Gastrocnemius medialis (tissue), 4 donors: ENCODE results near the gene THAP4. TPM values are rescaled to one million over a fixed set of nuclear protein-coding genes. Genes with fewer than 3 reads are reported as not detected.
"Not testable (repeated sequence)": the region's sequence is repeated elsewhere in the genome, so short reads cannot be mapped to it uniquely, and the experiment has no call there.

Experiments used
- ATAC-seq, 2 donors: fragments of 150-250 bp; one replicate each; pipeline ENCODE4 v1.9.1; 2016
- DNase-seq, 2 donors: peaks; one replicate each; pipeline ENCODE4 v3.0.0-alpha.2; 2019
- H3K27ac ChIP-seq, 4 donors: fragments of 200-600 bp; sonication (generic); 1 replicate in 1 of 4; 2 replicates in 3 of 4; pipeline ENCODE4 v1.5.1; 2016 to 2018; ENCODE audit warnings: mild to moderate bottlenecking in 2 of 4, moderate library complexity in 1 of 4
- H3K27me3 ChIP-seq, 3 donors: fragments of 200-600 bp; sonication (generic) in 2 of 3; 1 replicate in 1 of 3; 2 replicates in 2 of 3; pipeline versions ENCODE4 v1.5.1 to v1.6.0; 2016 to 2019; ENCODE audit warnings: mild to moderate bottlenecking in 1 of 3, moderate library complexity in 1 of 3
- H3K36me3 ChIP-seq, 2 donors: fragments of 200-600 bp; sonication (generic) in 1 of 2; one replicate each; pipeline ENCODE4 v1.5.1; 2017 to 2018
- H3K4me1 ChIP-seq, 2 donors: fragments of 200-600 bp; sonication (generic) in 1 of 2; one replicate each; pipeline ENCODE4 v1.5.1; 2016 to 2017; ENCODE audit warnings: mild to moderate bottlenecking in 2 of 2
- H3K4me3 ChIP-seq, 4 donors: fragments of 200-600 bp; sonication (generic) in 3 of 4; 1 replicate in 1 of 4; 2 replicates in 3 of 4; pipeline ENCODE4 v1.5.1; 2016 to 2019; ENCODE audit warnings: mild to moderate bottlenecking in 2 of 4
- H3K9me3 ChIP-seq, 3 donors: fragments of 200-600 bp; sonication (generic) in 2 of 3; 1 replicate in 1 of 3; 2 replicates in 2 of 3; pipeline ENCODE4 v1.5.1; 2016 to 2019
- POLR2A ChIP-seq, 2 donors: fragments of 450-650 bp; IDR thresholded peaks; one replicate each; pipeline ENCODE4 v1.6.1; 2017; ENCODE audit warnings: antibody characterized with exemption in 2 of 2, mild to moderate bottlenecking in 2 of 2, moderate library complexity in 2 of 2
- in situ Hi-C, 4 donors: fragments of 200-750 bp; cut with MboI; loops; one replicate each; pipeline versions ENCODE4 v1.15.0 to v1.8.0; 2017; ENCODE audit warnings: low sequenced_read_pairs in 4 of 4
- intact Hi-C: fragments of 100-400 bp; cut with DNase I; formaldehyde crosslinking; loops from one replicate; pipeline ENCODE4 v1.15.1; 2023; ENCODE audit warnings: low total_unique reads
- total RNA-seq, 4 donors: library from RNA; depleted of rRNA; stranded (reverse); fragments of >200 nt; gene quantifications; one replicate each; pipeline versions ENCODE4 v1.1.0 to v1.2.3, GENCODE V29; 2016
- TF ChIP-seq, protein P1 (sequence below), 5 experiments: fragments of 450-650 bp in 3 of 5; fragments of 200-600 bp in 2 of 5; sonication (generic) in 2 of 5; IDR thresholded peaks in 4 of 5; conservative IDR thresholded peaks in 1 of 5; 1 replicate in 4 of 5; 2 replicates in 1 of 5; pipeline ENCODE4 v1.5.1; 2016 to 2019; ENCODE audit warnings: antibody characterized with exemption in 5 of 5, mild to moderate bottlenecking in 3 of 5, moderate library complexity in 3 of 5

THAP4 gene
- total RNA-seq, 4 donors from 2014 or later = 71.3 to 83.3 (median 79.9) TPM

DNA sequence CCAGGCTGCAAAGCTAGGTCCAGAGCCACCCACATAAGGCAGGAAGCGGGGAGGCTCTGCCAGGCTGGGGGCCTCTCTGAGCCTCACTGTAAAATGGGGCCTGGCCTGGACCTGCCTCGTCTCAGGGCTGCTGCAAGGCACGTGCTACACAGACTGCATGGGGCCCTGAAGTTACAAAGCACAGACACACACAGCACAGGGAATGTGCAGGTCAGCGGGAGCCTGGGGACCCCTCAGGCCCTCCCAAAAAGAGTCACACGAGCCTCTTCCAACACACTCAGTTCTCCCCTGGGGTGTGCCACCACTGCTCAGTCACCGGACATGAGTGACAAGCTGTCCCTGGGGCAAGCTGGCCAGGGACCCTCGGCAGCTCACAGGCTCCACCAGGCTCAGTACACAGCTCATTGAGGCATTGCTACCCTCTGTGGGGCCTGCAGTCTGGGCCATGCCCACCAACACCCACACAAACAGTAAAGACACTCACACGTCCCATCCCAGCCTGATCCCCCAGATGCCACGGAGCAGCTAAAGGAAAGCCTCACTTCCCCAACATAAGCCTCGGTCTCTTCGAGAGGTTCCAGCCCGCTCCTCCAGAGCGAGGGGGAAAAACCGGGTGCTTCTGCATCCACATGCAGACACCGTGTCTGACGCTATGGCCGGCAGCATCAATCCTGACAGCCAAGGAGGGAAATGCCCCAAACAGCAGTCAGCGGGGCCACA, 44.7 kb downstream of the THAP4 start:
- peaks cover 0 to 6% of the 10 kb centered on the region in 2 donors for H3K36me3 ChIP-seq
- no peak overlapping the region for H3K4me3 ChIP-seq
- H3K9me3 ChIP-seq = no peaks in the 10 kb centered on the region
- in situ Hi-C loops (no loop called here), intact Hi-C loops (no loop called here)
- H3K27me3 ChIP-seq = no peaks in the 10 kb centered on the region
- TF ChIP-seq, protein P1, sequence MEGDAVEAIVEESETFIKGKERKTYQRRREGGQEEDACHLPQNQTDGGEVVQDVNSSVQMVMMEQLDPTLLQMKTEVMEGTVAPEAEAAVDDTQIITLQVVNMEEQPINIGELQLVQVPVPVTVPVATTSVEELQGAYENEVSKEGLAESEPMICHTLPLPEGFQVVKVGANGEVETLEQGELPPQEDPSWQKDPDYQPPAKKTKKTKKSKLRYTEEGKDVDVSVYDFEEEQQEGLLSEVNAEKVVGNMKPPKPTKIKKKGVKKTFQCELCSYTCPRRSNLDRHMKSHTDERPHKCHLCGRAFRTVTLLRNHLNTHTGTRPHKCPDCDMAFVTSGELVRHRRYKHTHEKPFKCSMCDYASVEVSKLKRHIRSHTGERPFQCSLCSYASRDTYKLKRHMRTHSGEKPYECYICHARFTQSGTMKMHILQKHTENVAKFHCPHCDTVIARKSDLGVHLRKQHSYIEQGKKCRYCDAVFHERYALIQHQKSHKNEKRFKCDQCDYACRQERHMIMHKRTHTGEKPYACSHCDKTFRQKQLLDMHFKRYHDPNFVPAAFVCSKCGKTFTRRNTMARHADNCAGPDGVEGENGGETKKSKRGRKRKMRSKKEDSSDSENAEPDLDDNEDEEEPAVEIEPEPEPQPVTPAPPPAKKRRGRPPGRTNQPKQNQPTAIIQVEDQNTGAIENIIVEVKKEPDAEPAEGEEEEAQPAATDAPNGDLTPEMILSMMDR (IDR thresholded peaks at IDR 0.05 in 4 of 5, conservative IDR thresholded peaks at IDR 0.05 in 1 of 5) = no peak
- TF ChIP-seq POLR2A (IDR thresholded peaks at IDR 0.05) = no peak
- ATAC-seq = no peak
- no peak overlapping the region for H3K27ac ChIP-seq
- no peak for DNase-seq
- H3K4me1 ChIP-seq = no peaks in the 10 kb centered on the region

DNA sequence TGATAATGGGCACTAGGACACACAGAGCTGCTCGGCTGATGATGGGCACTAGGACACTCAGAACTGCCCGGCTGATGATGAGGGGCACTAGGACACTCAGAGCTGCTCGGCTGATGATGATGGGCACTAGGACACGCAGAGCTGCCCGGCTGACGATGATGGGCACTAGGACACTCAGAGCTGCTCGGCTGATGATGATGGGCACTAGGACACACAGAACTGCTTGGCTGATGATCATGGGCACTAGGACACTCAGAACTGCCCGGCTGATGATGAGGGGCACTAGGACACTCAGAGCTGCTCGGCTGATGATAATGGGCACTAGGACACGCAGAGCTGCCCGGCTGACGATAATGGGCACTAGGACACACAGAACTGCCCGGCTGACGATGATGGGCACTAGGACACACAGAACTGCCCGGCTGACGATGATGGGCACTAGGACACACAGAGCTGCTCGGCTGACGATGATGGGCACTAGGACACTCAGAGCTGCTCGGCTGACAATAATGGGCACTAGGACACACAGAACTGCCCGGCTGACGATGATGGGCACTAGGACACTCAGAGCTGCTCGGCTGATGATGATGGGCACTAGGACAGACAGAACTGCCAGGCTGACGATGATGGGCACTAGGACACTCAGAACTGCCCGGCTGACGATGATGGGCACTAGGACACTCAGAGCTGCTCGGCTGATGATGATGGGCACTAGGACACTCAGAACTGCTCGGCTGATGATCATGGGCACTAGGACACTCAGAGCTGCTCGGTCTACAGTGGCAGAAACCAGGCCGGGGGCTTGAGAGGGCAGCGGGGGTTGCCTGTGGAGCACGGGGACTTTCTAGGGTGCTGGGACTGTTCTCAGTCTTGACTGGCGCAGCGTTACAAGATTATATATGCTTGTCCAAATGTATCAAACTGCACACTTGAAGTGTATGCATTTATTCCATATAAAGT, 46.2 kb downstream of the THAP4 start:
- intact Hi-C loops, H3K27ac ChIP-seq, H3K4me1 ChIP-seq, H3K4me3 ChIP-seq, H3K36me3 ChIP-seq, in situ Hi-C loops, ATAC-seq, H3K27me3 ChIP-seq, DNase-seq: not testable (repeated sequence)
- peaks cover 0 to 11% (median 2%) of the 10 kb centered on the region in 3 donors for H3K9me3 ChIP-seq

DNA sequence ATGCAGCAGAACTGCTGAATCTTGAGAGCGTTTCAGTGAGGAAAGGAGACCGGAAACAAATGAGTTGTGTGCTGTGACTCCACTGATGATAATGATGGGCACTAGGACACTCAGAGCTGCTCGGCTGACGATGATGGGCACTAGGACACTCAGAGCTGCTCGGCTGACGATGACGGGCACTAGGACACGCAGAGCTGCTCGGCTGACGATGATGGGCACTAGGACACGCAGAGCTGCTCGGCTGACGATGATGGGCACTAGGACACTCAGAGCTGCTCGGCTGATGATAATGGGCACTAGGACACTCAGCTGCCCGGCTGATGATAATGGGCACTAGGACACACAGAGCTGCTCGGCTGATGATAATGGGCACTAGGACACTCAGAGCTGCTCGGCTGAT, 47.1 kb downstream of the THAP4 start:
- H3K4me1 ChIP-seq, H3K27ac ChIP-seq, ATAC-seq, H3K36me3 ChIP-seq, H3K4me3 ChIP-seq, DNase-seq, H3K27me3 ChIP-seq, in situ Hi-C loops, intact Hi-C loops: not testable (repeated sequence)
- peaks cover 0 to 11% (median 2%) of the 10 kb centered on the region in 3 donors for H3K9me3 ChIP-seq

DNA sequence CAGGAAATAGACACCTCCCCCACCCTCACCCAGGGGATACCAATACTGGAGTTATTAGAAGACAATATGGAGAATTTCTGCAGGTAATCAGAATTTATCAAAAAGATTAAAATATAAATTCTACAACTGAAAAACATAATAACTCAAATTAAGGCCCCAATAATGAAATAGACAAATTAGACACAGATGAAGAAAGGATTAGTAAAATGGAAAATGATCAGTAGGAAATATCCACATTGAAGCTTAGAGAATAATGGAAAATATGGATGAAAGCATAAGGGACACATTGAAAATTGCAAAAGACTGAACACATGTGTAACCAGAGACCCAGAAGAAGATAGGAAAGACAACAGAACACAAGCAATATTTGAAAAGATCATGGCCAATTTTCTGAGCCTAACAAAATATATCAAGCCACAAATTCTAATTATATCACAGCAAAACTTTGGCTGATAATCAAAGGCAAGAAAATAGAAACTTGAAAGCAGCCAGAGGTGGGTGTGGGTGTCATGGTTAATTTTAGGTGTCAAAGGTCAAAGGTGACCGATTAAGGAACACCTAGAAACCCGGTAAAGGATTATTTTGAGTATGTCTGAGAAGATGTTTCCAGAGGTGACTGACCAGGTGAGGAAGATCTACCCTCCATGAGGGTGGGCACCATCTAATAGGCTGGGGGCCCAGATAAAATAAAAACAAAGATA, 50.2 kb downstream of the THAP4 start:
- TF ChIP-seq, protein P1 (IDR thresholded peaks at IDR 0.05 in 4 of 5, conservative IDR thresholded peaks at IDR 0.05 in 1 of 5) = no peak
- no peak for TF ChIP-seq POLR2A (IDR thresholded peaks at IDR 0.05)
- intact Hi-C loops = no loop called here
- H3K4me1 ChIP-seq = no peaks in the 10 kb centered on the region
- H3K27me3 ChIP-seq = no peaks in the 10 kb centered on the region
- in situ Hi-C loops = no loop called here
- peak overlapping the region in 1 of 4 donors; percentile 1 for H3K4me3 ChIP-seq
- ATAC-seq (no peak), DNase-seq (no peak)
- H3K36me3 ChIP-seq = peaks cover 0 to 35% of the 10 kb centered on the region in 2 donors
- peaks cover 0 to 11% (median 2%) of the 10 kb centered on the region in 3 donors for H3K9me3 ChIP-seq
- H3K27ac ChIP-seq = no peak overlapping the region

DNA sequence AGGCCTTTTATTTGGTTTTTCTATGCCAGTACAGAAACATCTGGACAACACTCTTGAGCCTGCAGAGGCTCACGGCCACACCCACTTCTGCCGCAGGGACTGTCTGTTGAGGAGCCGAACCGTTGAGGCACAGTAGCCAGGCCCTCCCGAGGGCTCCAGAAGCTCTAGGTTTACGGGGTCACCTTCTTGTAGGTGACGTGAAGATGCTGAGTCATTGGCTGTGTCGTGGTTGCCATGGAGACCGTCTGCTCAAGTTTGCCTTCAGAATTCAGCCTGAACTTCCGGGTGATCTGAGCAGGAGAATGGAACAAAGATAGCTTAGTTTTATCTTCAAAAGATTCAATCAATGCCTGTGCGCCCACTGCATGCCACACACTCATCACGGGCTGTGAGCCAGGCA, 52.5 kb downstream of the THAP4 start:
- DNase-seq (no peak), ATAC-seq (no peak)
- H3K27ac ChIP-seq = no peak overlapping the region
- intact Hi-C loops (no loop called here), in situ Hi-C loops (no loop called here)
- H3K4me3 ChIP-seq = no peak overlapping the region
- peaks cover 0 to 11% (median 2%) of the 10 kb centered on the region in 3 donors for H3K9me3 ChIP-seq
- no peaks in the 10 kb centered on the region for H3K27me3 ChIP-seq
- TF ChIP-seq POLR2A (IDR thresholded peaks at IDR 0.05) = no peak
- TF ChIP-seq, protein P1 (IDR thresholded peaks at IDR 0.05 in 4 of 5, conservative IDR thresholded peaks at IDR 0.05 in 1 of 5) = no peak
- no peaks in the 10 kb centered on the region for H3K4me1 ChIP-seq
- H3K36me3 ChIP-seq = peaks cover 0 to 36% of the 10 kb centered on the region in 2 donors
